ENCODE measurements around the gene CCDC47. TPM values are rescaled to one million over a fixed set of nuclear protein-coding genes. Genes with fewer than 3 reads are reported as not detected.
A peak's percentile ranks its signal among the peaks of the same experiment; 100 is the strongest.

The CCDC47 gene
- total and polyA plus RNA-seq, 12 donors: 24.2 to 216 (median 93.1) TPM

GRCh38 chr17:63766754-63767153 is 6.6 kb downstream of the CCDC47 start:
- intact Hi-C loops (cut with DNase I): no loop called here
- TF ChIP-seq POLR2A (IDR thresholded peaks at IDR 0.05) (no peak), CTCF (IDR thresholded peaks at IDR 0.05) (no peak)
- no peak overlapping the region for H3K27ac ChIP-seq
- peaks cover 18 to 30% of the 10 kb centered on the region in 2 donors for H3K4me1 ChIP-seq (replicated peaks in 1 of 2)
- H3K9me3 ChIP-seq (replicated peaks in 1 of 3): no peaks in the 10 kb centered on the region
- no peaks in the 10 kb centered on the region for H3K27me3 ChIP-seq
- no peak for DNase-seq
- peaks cover 0 to 39% of the 10 kb centered on the region in 2 donors for H3K36me3 ChIP-seq (replicated peaks in 1 of 2)
- H3K4me3 ChIP-seq: no peak overlapping the region

GRCh38 chr17:63764716-63765115 is 8.7 kb downstream of the CCDC47 start:
- Histone ChIP-seq H3K36me3 (replicated peaks in 1 of 2) (peaks cover 0 to 57% of the 10 kb centered on the region in 2 donors), H3K9me3 (replicated peaks in 1 of 3) (no peaks in the 10 kb centered on the region), H3K27me3 (no peaks in the 10 kb centered on the region), H3K4me3 (no peak overlapping the region), H3K4me1 (replicated peaks in 1 of 2) (peaks cover 15% of the 10 kb centered on the region in 2 donors), H3K27ac (no peak overlapping the region)
- intact Hi-C loops (cut with DNase I): no loop called here
- 65 to 74% (median 69%) methylated on average over 4 of the region's 4 CpGs for WGBS, 4 donors
- no peak for DNase-seq
- no peak for TF ChIP-seq POLR2A (IDR thresholded peaks at IDR 0.05)
- no peak for TF ChIP-seq CTCF (IDR thresholded peaks at IDR 0.05)

- Histone ChIP-seq H3K27ac (no peak overlapping the region), H3K9me3 (replicated peaks in 1 of 3) (no peaks in the 10 kb centered on the region), H3K4me1 (replicated peaks in 1 of 2) (peaks cover 5 to 6% of the 10 kb centered on the region in 2 donors), H3K4me3 (no peak overlapping the region), H3K36me3 (replicated peaks in 1 of 2) (peaks cover 0 to 72% of the 10 kb centered on the region in 2 donors), H3K27me3 (no peaks in the 10 kb centered on the region)
- WGBS, 4 donors: 74 to 78% (median 76%) methylated on average over 5 of the region's 5 CpGs
- intact Hi-C loops (cut with DNase I): no loop called here
- DNase-seq: no peak
- TF ChIP-seq CTCF (IDR thresholded peaks at IDR 0.05): no peak
- TF ChIP-seq POLR2A (IDR thresholded peaks at IDR 0.05): no peak
Observed at GRCh38 chr17:63762161-63763078, 11.0 kb downstream of the CCDC47 start.

GRCh38 chr17:63760771-63761539 is 12.4 kb downstream of the CCDC47 start:
- WGBS, 4 donors: 57 to 77% (median 69%) methylated on average over 10 of the region's 10 CpGs
- DNase-seq: peak in 1 of 7 donors; percentile 30
- peak overlapping the region in 1 of 5 donors; percentile 31 for H3K27ac ChIP-seq
- TF ChIP-seq POLR2A (IDR thresholded peaks at IDR 0.05) (no peak), CTCF (IDR thresholded peaks at IDR 0.05) (no peak)
- H3K4me3 ChIP-seq: no peak overlapping the region
- H3K27me3 ChIP-seq: no peaks in the 10 kb centered on the region
- H3K9me3 ChIP-seq (replicated peaks in 1 of 3): no peaks in the 10 kb centered on the region
- H3K36me3 ChIP-seq (replicated peaks in 1 of 2): peaks cover 0 to 82% of the 10 kb centered on the region in 2 donors
- intact Hi-C loops (cut with DNase I): no loop called here
- H3K4me1 ChIP-seq (replicated peaks in 1 of 2): peaks cover 0 to 6% of the 10 kb centered on the region in 2 donors

All from adrenal gland (tissue), 12 donors.